VCaP (cell line): Measurements from ENCODE around the gene ZFYVE28.

Experiments used
- H3K27ac ChIP-seq: fragments of 450-650 bp; 2 replicates; pipeline ENCODE4 v1.5.1; 2017
- CTCF ChIP-seq: fragments of 450-650 bp; conservative IDR thresholded peaks from 2 replicates; pipeline ENCODE4 v1.5.1; 2017; ENCODE audit warnings: mild to moderate bottlenecking, moderate library complexity

The ZFYVE28 gene

GRCh38 chr4:2356123-2357069 lies 62.0 kb downstream of the ZFYVE28 start:
- no peak overlapping the region for H3K27ac ChIP-seq
- TF ChIP-seq CTCF, result no peak

GRCh38 chr4:2354760-2355159 lies 63.7 kb downstream of the ZFYVE28 start:
- H3K27ac ChIP-seq, result no peak overlapping the region
- TF ChIP-seq CTCF, result no peak

GRCh38 chr4:2354118-2354517 lies 64.3 kb downstream of the ZFYVE28 start:
- no peak for TF ChIP-seq CTCF
- no peak overlapping the region for H3K27ac ChIP-seq

- no peak overlapping the region for H3K27ac ChIP-seq
- TF ChIP-seq CTCF, result no peak
These were observed 65.0 kb downstream of the ZFYVE28 start for GRCh38 chr4:2353222-2354107.

- no peak for TF ChIP-seq CTCF
- H3K27ac ChIP-seq, result no peak overlapping the region
These were observed 65.7 kb downstream of the ZFYVE28 start for GRCh38 chr4:2352729-2353221.

GRCh38 chr4:2352171-2352570 lies 66.3 kb downstream of the ZFYVE28 start:
- no peak overlapping the region for H3K27ac ChIP-seq
- no peak for TF ChIP-seq CTCF

- TF ChIP-seq CTCF, result no peak
These were observed 67.5 kb downstream of the ZFYVE28 start for GRCh38 chr4:2350982-2351381.

More at GRCh38 chr4:2350982-2351381, 67.5 kb downstream of the ZFYVE28 start:
- no peak overlapping the region for H3K27ac ChIP-seq
